NOMO-1 (cell line): Measurements from ENCODE around the gene SCD5.

Experiments
- DNase-seq, 2 experiments: peaks; one replicate each; lab custom pipeline; 2025; ENCODE audit not compliant: unreplicated experiment in 2 of 2; lab: John Stamatoyannopoulos, UW

The SCD5 gene

GRCh38 chr4:82697561-82697960 is 101.0 kb downstream of the SCD5 start:
- DNase-seq: no peak

- DNase-seq: no peak
Observed at GRCh38 chr4:82696117-82696860, 102.3 kb downstream of the SCD5 start.

- DNase-seq: no peak
Observed at GRCh38 chr4:82694892-82695291, 103.7 kb downstream of the SCD5 start.

GRCh38 chr4:82694046-82694445 is 104.5 kb downstream of the SCD5 start:
- no peak for DNase-seq

- DNase-seq: no peak
Observed at GRCh38 chr4:82692101-82692780, 106.4 kb downstream of the SCD5 start.

- no peak for DNase-seq
Observed at GRCh38 chr4:82691431-82691830, 107.2 kb downstream of the SCD5 start.

- no peak for DNase-seq
Observed at GRCh38 chr4:82688091-82688795, 110.4 kb downstream of the SCD5 start.

- DNase-seq: no peak
Observed at GRCh38 chr4:82687531-82687930, 111.1 kb downstream of the SCD5 start.

GRCh38 chr4:82681754-82682153 is 116.8 kb downstream of the SCD5 start:
- peak; percentile 37 to 73 for DNase-seq

GRCh38 chr4:82680834-82681233 is 117.8 kb downstream of the SCD5 start:
- DNase-seq: no peak

GRCh38 chr4:82679531-82679930 is 119.1 kb downstream of the SCD5 start:
- no peak for DNase-seq

GRCh38 chr4:82678051-82678450 is 120.5 kb downstream of the SCD5 start:
- no peak for DNase-seq

- DNase-seq: no peak
Observed at GRCh38 chr4:82677327-82677726, 121.3 kb downstream of the SCD5 start.

- no peak for DNase-seq
Observed at GRCh38 chr4:82667761-82668480, 130.7 kb downstream of the SCD5 start.

- no peak for DNase-seq
Observed at GRCh38 chr4:82666970-82667665, 131.5 kb downstream of the SCD5 start.

GRCh38 chr4:82661181-82661992 is 137.2 kb downstream of the SCD5 start:
- DNase-seq: no peak

- DNase-seq: peak; percentile 79 to 95
Observed at GRCh38 chr4:82652062-82652461, 146.5 kb downstream of the SCD5 start.

- DNase-seq: no peak
Observed at GRCh38 chr4:82650868-82651267, 147.7 kb downstream of the SCD5 start.

- no peak for DNase-seq
Observed at GRCh38 chr4:82648356-82648755, 150.2 kb downstream of the SCD5 start.
